Activated CD4-positive, alpha-beta T cell treated with anti-CD3 and anti-CD28 coated beads for 48 hours (primary cell): Measurements from ENCODE around the gene FRAS1.
"Not testable (repeated sequence)": the region's sequence is repeated elsewhere in the genome, so short reads cannot be mapped to it uniquely, and the experiment has no call there.

Experiments
- DNase-seq: peaks from one replicate; pipeline ENCODE4 v3.0.0-alpha.2; 2020

The FRAS1 gene

GRCh38 chr4:78059524-78059889 lies 2.4 kb downstream of the FRAS1 start:
- DNase-seq = peak; percentile 47

GRCh38 chr4:78059938-78060337 lies 2.8 kb downstream of the FRAS1 start:
- no peak for DNase-seq

- no peak for DNase-seq
Measured at GRCh38 chr4:78061939-78062570, 4.9 kb downstream of the FRAS1 start.

- no peak for DNase-seq
Measured at GRCh38 chr4:78065508-78066192, 8.5 kb downstream of the FRAS1 start.

GRCh38 chr4:78068481-78068880 lies 11.4 kb downstream of the FRAS1 start:
- no peak for DNase-seq

GRCh38 chr4:78069319-78069718 lies 12.2 kb downstream of the FRAS1 start:
- DNase-seq = no peak

- no peak for DNase-seq
Measured at GRCh38 chr4:78069859-78070258, 12.7 kb downstream of the FRAS1 start.

GRCh38 chr4:78070731-78071282 lies 13.7 kb downstream of the FRAS1 start:
- no peak for DNase-seq

- no peak for DNase-seq
Measured at GRCh38 chr4:78074759-78075158, 17.6 kb downstream of the FRAS1 start.

GRCh38 chr4:78075986-78076385 lies 18.9 kb downstream of the FRAS1 start:
- no peak for DNase-seq

GRCh38 chr4:78078101-78078500 lies 21.0 kb downstream of the FRAS1 start:
- DNase-seq = no peak

GRCh38 chr4:78079726-78080430 lies 22.8 kb downstream of the FRAS1 start:
- DNase-seq = no peak

- no peak for DNase-seq
Measured at GRCh38 chr4:78081541-78081940, 24.4 kb downstream of the FRAS1 start.

- no peak for DNase-seq
Measured at GRCh38 chr4:78083035-78083434, 25.9 kb downstream of the FRAS1 start.

GRCh38 chr4:78091534-78091933 lies 34.4 kb downstream of the FRAS1 start:
- no peak for DNase-seq

GRCh38 chr4:78092350-78092749 lies 35.2 kb downstream of the FRAS1 start:
- not testable (repeated sequence) for DNase-seq

GRCh38 chr4:78092850-78093249 lies 35.7 kb downstream of the FRAS1 start:
- no peak for DNase-seq

GRCh38 chr4:78095081-78095480 lies 38.0 kb downstream of the FRAS1 start:
- DNase-seq = no peak

- DNase-seq = no peak
Measured at GRCh38 chr4:78099058-78099457, 41.9 kb downstream of the FRAS1 start.

GRCh38 chr4:78100060-78100459 lies 42.9 kb downstream of the FRAS1 start:
- no peak for DNase-seq

- no peak for DNase-seq
Measured at GRCh38 chr4:78119698-78120097, 62.6 kb downstream of the FRAS1 start.

GRCh38 chr4:78120144-78120880 lies 63.2 kb downstream of the FRAS1 start:
- no peak for DNase-seq

- DNase-seq = no peak
Measured at GRCh38 chr4:78121338-78121904, 64.3 kb downstream of the FRAS1 start.
